Caco-2 (cell line): ENCODE results near the gene AFF1. TPM values are rescaled to one million over a fixed set of nuclear protein-coding genes. Genes with fewer than 3 reads are reported as not detected.

Experiments used
- BruUV-seq: library from RNA; stranded (reverse); fragments of 400-500 nt; replicated peaks from 2 replicates; lab custom pipeline; 2021; lab: Mats Ljungman, UMichigan
- CTCF ChIA-PET: fragments of 300-600 bp; sonication (Branson Sonifier 250); formaldehyde crosslinking; loops from one replicate; lab custom pipeline; 2022; ENCODE audit warnings: antibody characterized with exemption; lab: Charles Lee
- POLR2A ChIA-PET: fragments of 300-600 bp; sonication (Branson Sonifier 250); formaldehyde crosslinking; loops from one replicate; lab custom pipeline; 2022; ENCODE audit warnings: antibody characterized with exemption; lab: Charles Lee
- DNase-seq, 2 experiments: peaks; one replicate each; pipeline versions ENCODE4 v3.0.0 to v3.0.0-alpha.2; 2020 to 2022
- H3K27me3 ChIP-seq: replicated peaks from 2 replicates; pipeline ENCODE4 v1.6.0; 2011; ENCODE audit warnings: low read length; ENCODE audit not compliant: control insufficient read depth, insufficient read depth
- H3K36me3 ChIP-seq: 2 replicates; pipeline ENCODE4 v1.5.1; 2011; ENCODE audit warnings: low read length; ENCODE audit not compliant: control insufficient read depth, insufficient read depth
- H3K4me1 ChIP-seq: fragments of 250-450 bp; sonication (Bioruptor Pico); 2 replicates; pipeline ENCODE4 v1.5.1; 2020; ENCODE audit warnings: mild to moderate bottlenecking
- H3K4me3 ChIP-seq: 2 replicates; pipeline ENCODE4 v1.5.1; 2011; ENCODE audit warnings: low read depth, mild to moderate bottlenecking, control low read depth, low read length
- H3K9me3 ChIP-seq: fragments of 250-450 bp; sonication (Bioruptor Pico); 2 replicates; pipeline ENCODE4 v1.5.1; 2020; ENCODE audit warnings: mild to moderate bottlenecking, moderate library complexity
- H3K27ac Mint-ChIP-seq: one replicate; pipeline ENCODE4 v1.8.0; 2022; ENCODE audit warnings: mixed read lengths; ENCODE audit not compliant: unreplicated experiment
- H3K27me3 Mint-ChIP-seq: one replicate; pipeline ENCODE4 v1.8.0; 2022; ENCODE audit warnings: mixed read lengths; ENCODE audit not compliant: insufficient read depth, unreplicated experiment
- H3K36me3 Mint-ChIP-seq: one replicate; pipeline ENCODE4 v1.8.0; 2022; ENCODE audit warnings: mild to moderate bottlenecking, mixed read lengths; ENCODE audit not compliant: insufficient read depth, unreplicated experiment
- H3K4me1 Mint-ChIP-seq: one replicate; pipeline ENCODE4 v1.8.0; 2022; ENCODE audit warnings: low read depth, mixed read lengths; ENCODE audit not compliant: unreplicated experiment
- H3K4me3 Mint-ChIP-seq: one replicate; pipeline ENCODE4 v1.8.0; 2022; ENCODE audit warnings: mild to moderate bottlenecking, moderate library complexity, mixed read lengths; ENCODE audit not compliant: unreplicated experiment
- H3K9me3 Mint-ChIP-seq: one replicate; pipeline ENCODE4 v1.8.0; 2022; ENCODE audit warnings: mixed read lengths; ENCODE audit not compliant: unreplicated experiment
- intact Hi-C: fragments of 100-400 bp; cut with micrococcal nuclease; formaldehyde crosslinking; loops from one replicate; pipeline ENCODE4 v1.10.0; 2022; ENCODE audit not compliant: unreplicated experiment
- total RNA-seq: library from RNA; stranded (reverse); gene quantifications from 2 replicates; pipeline ENCODE4 v1.2.3, GENCODE V29; 2022
- TF ChIP-seq, protein P1 (sequence below), 2 experiments: fragments of 200-600 bp in 1 of 2; IDR thresholded peaks; 1 replicate in 1 of 2; 2 replicates in 1 of 2; pipeline versions ENCODE4 v1.5.1 to v1.8.0; 2011 to 2022; ENCODE audit warnings: antibody characterized with exemption in 1 of 2, control low read depth in 1 of 2, inconsistent platforms in 1 of 2, low read depth in 1 of 2, low read length in 1 of 2, mild to moderate bottlenecking in 1 of 2, moderate library complexity in 1 of 2; ENCODE audit not compliant: insufficient read depth in 1 of 2, severe bottlenecking in 1 of 2, unreplicated experiment in 1 of 2

The AFF1 gene
- total RNA-seq, 1 experiment from 2014 or later, result 48.3 TPM

DNA sequence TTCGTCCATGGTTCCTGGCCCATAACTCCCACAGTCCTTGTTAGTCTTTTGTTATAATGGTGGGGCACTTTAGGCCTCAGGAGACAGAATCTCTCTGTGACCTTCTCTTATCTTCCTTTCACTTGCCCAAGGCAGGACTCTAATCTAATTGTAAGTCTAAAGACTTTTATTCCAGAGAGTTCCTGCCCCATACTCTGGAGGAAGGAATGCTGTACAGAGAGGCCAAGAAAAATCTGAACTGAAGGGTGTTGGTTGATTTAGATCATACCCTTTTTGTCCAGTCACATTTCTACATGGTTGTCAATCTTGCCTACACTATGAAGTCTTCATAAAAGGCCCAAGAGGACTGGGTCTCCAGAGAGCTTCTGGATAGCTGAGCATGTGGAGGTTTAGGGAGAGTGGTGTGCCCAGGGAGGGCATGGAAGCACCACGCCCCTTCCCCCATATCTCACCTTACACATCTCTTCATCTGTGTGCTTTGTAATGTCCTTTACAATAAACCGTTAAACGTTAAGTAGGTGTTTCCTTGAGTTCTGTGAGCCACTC is 84.5 kb downstream of the AFF1 start:
- BruUV-seq, result no TSS peak
- Mint-ChIP-seq H3K4me3 (no peak overlapping the region), H3K27me3 (no peaks in the 10 kb centered on the region), H3K36me3 (peaks cover 7% of the 10 kb centered on the region), H3K9me3 (no peaks in the 10 kb centered on the region), H3K27ac (no peak overlapping the region), H3K4me1 (peaks cover 38% of the 10 kb centered on the region)
- no peaks in the 10 kb centered on the region for H3K9me3 ChIP-seq
- no peaks in the 10 kb centered on the region for H3K36me3 ChIP-seq
- H3K4me1 ChIP-seq, result peaks cover 47% of the 10 kb centered on the region
- no peak for DNase-seq
- POLR2A ChIA-PET, result no interaction called here
- intact Hi-C loops, result no loop called here
- TF ChIP-seq, protein P1, sequence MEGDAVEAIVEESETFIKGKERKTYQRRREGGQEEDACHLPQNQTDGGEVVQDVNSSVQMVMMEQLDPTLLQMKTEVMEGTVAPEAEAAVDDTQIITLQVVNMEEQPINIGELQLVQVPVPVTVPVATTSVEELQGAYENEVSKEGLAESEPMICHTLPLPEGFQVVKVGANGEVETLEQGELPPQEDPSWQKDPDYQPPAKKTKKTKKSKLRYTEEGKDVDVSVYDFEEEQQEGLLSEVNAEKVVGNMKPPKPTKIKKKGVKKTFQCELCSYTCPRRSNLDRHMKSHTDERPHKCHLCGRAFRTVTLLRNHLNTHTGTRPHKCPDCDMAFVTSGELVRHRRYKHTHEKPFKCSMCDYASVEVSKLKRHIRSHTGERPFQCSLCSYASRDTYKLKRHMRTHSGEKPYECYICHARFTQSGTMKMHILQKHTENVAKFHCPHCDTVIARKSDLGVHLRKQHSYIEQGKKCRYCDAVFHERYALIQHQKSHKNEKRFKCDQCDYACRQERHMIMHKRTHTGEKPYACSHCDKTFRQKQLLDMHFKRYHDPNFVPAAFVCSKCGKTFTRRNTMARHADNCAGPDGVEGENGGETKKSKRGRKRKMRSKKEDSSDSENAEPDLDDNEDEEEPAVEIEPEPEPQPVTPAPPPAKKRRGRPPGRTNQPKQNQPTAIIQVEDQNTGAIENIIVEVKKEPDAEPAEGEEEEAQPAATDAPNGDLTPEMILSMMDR (IDR thresholded peaks at IDR 0.05; ENCODE audit: insufficient read depth in 1 of 2, low read depth in 1 of 2, low read length in 1 of 2, severe bottlenecking in 1 of 2, unreplicated experiment in 1 of 2), result no peak
- H3K4me3 ChIP-seq, result no peak overlapping the region
- H3K27me3 ChIP-seq, result no peaks in the 10 kb centered on the region
- CTCF ChIA-PET, result no interaction called here

DNA sequence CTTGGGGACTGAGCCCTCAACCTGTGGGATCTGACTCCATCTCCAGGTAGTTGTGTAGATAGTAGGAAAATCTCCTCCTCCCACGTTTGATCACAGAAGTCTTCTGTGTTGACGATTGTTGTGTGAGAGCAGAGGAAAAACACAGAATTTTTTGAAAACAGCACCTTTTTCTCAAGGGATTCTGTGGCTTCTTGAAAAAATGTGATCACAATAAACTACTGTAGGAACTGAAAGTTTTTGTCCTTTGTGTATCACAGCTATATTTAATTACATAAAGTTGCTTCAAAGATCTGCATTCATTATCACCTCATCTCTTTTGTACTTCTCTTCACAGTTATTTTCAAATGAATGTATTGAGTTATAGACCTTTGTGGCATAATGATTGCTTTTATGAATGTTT is 85.1 kb downstream of the AFF1 start:
- peaks cover 47% of the 10 kb centered on the region for H3K4me1 ChIP-seq
- DNase-seq, result no peak
- BruUV-seq, result no TSS peak
- peaks cover 43% of the 10 kb centered on the region for H3K4me1 Mint-ChIP-seq
- H3K4me3 Mint-ChIP-seq, result no peak overlapping the region
- no peaks in the 10 kb centered on the region for H3K36me3 ChIP-seq
- no peaks in the 10 kb centered on the region for H3K27me3 Mint-ChIP-seq
- CTCF ChIA-PET, result no interaction called here
- TF ChIP-seq, protein P1 (IDR thresholded peaks at IDR 0.05; ENCODE audit: insufficient read depth in 1 of 2, low read depth in 1 of 2, low read length in 1 of 2, severe bottlenecking in 1 of 2, unreplicated experiment in 1 of 2), result no peak
- peaks cover 7% of the 10 kb centered on the region for H3K36me3 Mint-ChIP-seq
- no peaks in the 10 kb centered on the region for H3K27me3 ChIP-seq
- no peak overlapping the region for H3K27ac Mint-ChIP-seq
- POLR2A ChIA-PET, result no interaction called here
- no peak overlapping the region for H3K4me3 ChIP-seq
- intact Hi-C loops, result loop anchor here (10.0 kb wide), 1 partner anchor 205 kb away; the partner anchor contains the start of gene KLHL8
- H3K9me3 ChIP-seq, result no peaks in the 10 kb centered on the region
- H3K9me3 Mint-ChIP-seq, result no peaks in the 10 kb centered on the region

DNA sequence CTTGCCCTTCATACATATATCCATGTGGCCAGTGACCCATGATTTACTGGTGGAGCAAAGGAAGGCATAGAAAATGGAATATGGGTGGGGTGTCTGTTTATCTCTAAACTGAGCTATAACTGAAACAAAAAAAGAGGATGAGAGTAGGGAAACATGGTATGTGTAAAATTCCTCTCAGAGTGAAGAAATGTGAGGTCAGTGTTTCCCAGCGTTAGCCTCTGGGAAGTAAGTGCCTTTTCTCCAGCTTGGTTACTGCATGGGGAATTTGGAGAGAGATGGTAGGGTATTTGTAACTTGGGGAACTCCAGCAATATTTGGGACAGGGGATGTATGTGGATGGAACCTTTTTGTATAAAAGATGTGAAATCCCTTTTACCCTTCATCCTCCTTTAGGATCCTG is 89.4 kb downstream of the AFF1 start:
- H3K36me3 Mint-ChIP-seq, result peaks cover 5% of the 10 kb centered on the region
- ChIA-PET POLR2A (no interaction called here), CTCF (no interaction called here)
- no peaks in the 10 kb centered on the region for H3K9me3 Mint-ChIP-seq
- H3K27ac Mint-ChIP-seq, result peak overlapping the region; percentile 50
- Histone ChIP-seq H3K27me3 (no peaks in the 10 kb centered on the region), H3K36me3 (no peaks in the 10 kb centered on the region), H3K9me3 (no peaks in the 10 kb centered on the region), H3K4me3 (no peak overlapping the region), H3K4me1 (peaks cover 55% of the 10 kb centered on the region)
- TF ChIP-seq, protein P1 (IDR thresholded peaks at IDR 0.05; ENCODE audit: insufficient read depth in 1 of 2, low read depth in 1 of 2, low read length in 1 of 2, severe bottlenecking in 1 of 2, unreplicated experiment in 1 of 2), result no peak
- intact Hi-C loops, result loop anchor here (2.0 to 10.0 kb wide), 2 partner anchors 21 to 201 kb away; partner anchors contain the start of gene KLHL8
- no peak overlapping the region for H3K4me3 Mint-ChIP-seq
- H3K4me1 Mint-ChIP-seq, result peaks cover 36% of the 10 kb centered on the region
- DNase-seq, result no peak
- BruUV-seq, result no TSS peak
- no peaks in the 10 kb centered on the region for H3K27me3 Mint-ChIP-seq
